ENCODE results near the gene BRAT1.

DNA sequence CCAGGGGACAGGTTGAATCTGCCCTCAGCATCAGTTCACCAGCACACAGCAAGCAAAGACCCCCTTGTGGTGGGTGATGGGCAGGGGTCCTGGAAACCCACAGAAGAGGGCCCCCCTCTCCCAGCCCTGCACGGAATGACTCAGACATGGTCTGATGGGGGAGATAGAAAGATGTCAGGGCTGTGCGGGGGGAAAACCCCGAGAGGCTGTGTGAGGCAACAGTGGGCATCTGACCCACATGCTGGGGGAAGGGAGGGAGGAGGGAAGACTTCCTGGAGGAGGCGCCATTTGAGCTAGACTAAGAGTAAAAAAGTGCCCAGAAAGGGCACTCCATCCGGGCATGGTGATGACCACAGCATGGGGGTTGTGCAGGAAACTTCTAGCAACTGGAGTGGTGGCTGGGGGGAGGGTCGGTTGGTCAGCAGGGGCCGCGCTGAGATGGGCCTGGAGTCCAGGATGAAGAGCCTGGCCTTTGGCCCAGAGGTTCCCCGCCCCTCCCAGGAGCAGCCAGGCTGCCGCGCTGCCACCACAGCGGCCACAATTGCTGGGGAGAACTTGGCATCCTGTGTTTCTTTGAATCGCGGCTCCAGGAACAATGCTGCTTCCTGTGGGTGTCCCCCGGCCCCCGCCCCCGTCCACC is 33.3 kb downstream of the BRAT1 start:
- TF ChIP-seq, protein P1, sequence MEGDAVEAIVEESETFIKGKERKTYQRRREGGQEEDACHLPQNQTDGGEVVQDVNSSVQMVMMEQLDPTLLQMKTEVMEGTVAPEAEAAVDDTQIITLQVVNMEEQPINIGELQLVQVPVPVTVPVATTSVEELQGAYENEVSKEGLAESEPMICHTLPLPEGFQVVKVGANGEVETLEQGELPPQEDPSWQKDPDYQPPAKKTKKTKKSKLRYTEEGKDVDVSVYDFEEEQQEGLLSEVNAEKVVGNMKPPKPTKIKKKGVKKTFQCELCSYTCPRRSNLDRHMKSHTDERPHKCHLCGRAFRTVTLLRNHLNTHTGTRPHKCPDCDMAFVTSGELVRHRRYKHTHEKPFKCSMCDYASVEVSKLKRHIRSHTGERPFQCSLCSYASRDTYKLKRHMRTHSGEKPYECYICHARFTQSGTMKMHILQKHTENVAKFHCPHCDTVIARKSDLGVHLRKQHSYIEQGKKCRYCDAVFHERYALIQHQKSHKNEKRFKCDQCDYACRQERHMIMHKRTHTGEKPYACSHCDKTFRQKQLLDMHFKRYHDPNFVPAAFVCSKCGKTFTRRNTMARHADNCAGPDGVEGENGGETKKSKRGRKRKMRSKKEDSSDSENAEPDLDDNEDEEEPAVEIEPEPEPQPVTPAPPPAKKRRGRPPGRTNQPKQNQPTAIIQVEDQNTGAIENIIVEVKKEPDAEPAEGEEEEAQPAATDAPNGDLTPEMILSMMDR (IDR thresholded peaks at IDR 0.05): no peak
- TF ChIP-seq POLR2A (IDR thresholded peaks at IDR 0.05) (no peak), EP300 (IDR thresholded peaks at IDR 0.05) (no peak)
